HG02938 (cell line): Measurements from ENCODE around the gene EDEM3.

Source experiments
- ATAC-seq: cut with Tn5 transposase; IDR thresholded peaks from one replicate; pipeline ENCODE4 v1.9.1; 2021; ENCODE audit warnings: mild to moderate bottlenecking, moderate library complexity; ENCODE audit not compliant: unreplicated experiment

Gene EDEM3

GRCh38 chr1:184673305-184673704 is 81.4 kb downstream of the EDEM3 start:
- ATAC-seq, result no peak

GRCh38 chr1:184672013-184672726 is 82.5 kb downstream of the EDEM3 start:
- no peak for ATAC-seq

- ATAC-seq, result no peak
Observed at GRCh38 chr1:184669391-184669790, 85.3 kb downstream of the EDEM3 start.

- ATAC-seq, result no peak
Observed at GRCh38 chr1:184665360-184665759, 89.3 kb downstream of the EDEM3 start.

- ATAC-seq, result no peak
Observed at GRCh38 chr1:184664661-184665060, 90.0 kb downstream of the EDEM3 start.

GRCh38 chr1:184664042-184664660 is 90.5 kb downstream of the EDEM3 start:
- no peak for ATAC-seq

- ATAC-seq, result no peak
Observed at GRCh38 chr1:184661801-184662200, 92.9 kb downstream of the EDEM3 start.

- ATAC-seq, result no peak
Observed at GRCh38 chr1:184660462-184661191, 94.0 kb downstream of the EDEM3 start.

- no peak for ATAC-seq
Observed at GRCh38 chr1:184658055-184658454, 96.6 kb downstream of the EDEM3 start.

GRCh38 chr1:184656221-184656620 is 98.4 kb downstream of the EDEM3 start:
- no peak for ATAC-seq

- no peak for ATAC-seq
Observed at GRCh38 chr1:184655185-184655584, 99.5 kb downstream of the EDEM3 start.

GRCh38 chr1:184650177-184650866 is 104.3 kb downstream of the EDEM3 start:
- no peak for ATAC-seq

- peak; percentile 93 for ATAC-seq
Observed at GRCh38 chr1:184649451-184649888, 105.2 kb downstream of the EDEM3 start.

GRCh38 chr1:184648856-184649201 is 105.8 kb downstream of the EDEM3 start:
- ATAC-seq, result peak; percentile 6

GRCh38 chr1:184648160-184648855 is 106.3 kb downstream of the EDEM3 start:
- ATAC-seq, result no peak

- ATAC-seq, result no peak
Observed at GRCh38 chr1:184647471-184647870, 107.2 kb downstream of the EDEM3 start.

- ATAC-seq, result no peak
Observed at GRCh38 chr1:184646824-184647223, 107.8 kb downstream of the EDEM3 start.

GRCh38 chr1:184646178-184646701 is 108.4 kb downstream of the EDEM3 start:
- no peak for ATAC-seq

GRCh38 chr1:184644771-184645170 is 109.9 kb downstream of the EDEM3 start:
- ATAC-seq, result no peak

- no peak for ATAC-seq
Observed at GRCh38 chr1:184643661-184644060, 111.0 kb downstream of the EDEM3 start.

GRCh38 chr1:184641894-184642293 is 112.8 kb downstream of the EDEM3 start:
- no peak for ATAC-seq
